HG02610 (cell line): ENCODE data around the gene LONP2.
"Not testable (repeated sequence)": the region's sequence is repeated elsewhere in the genome, so short reads cannot be mapped to it uniquely, and the experiment has no call there.

Experiments
- ATAC-seq: cut with Tn5 transposase; IDR thresholded peaks from one replicate; pipeline ENCODE4 v1.9.1; 2021; ENCODE audit warnings: mild to moderate bottlenecking, moderate library complexity; ENCODE audit not compliant: unreplicated experiment

Gene LONP2

GRCh38 chr16:48384520-48385252, 140.6 kb downstream of the LONP2 start:
- peak; percentile 56 for ATAC-seq

GRCh38 chr16:48385253-48386150, 141.4 kb downstream of the LONP2 start, which contains the start of gene SIAH1:
Gene SIAH1 (minus strand): TSS chr16:48385413. CDS start chr16:48362428, 22,985 bp downstream.
- ATAC-seq = peak; percentile 66

GRCh38 chr16:48386559-48387312, 142.6 kb downstream of the LONP2 start:
- no peak for ATAC-seq

GRCh38 chr16:48392407-48392806, 148.3 kb downstream of the LONP2 start:
- no peak for ATAC-seq

- no peak for ATAC-seq
These were observed 149.6 kb downstream of the LONP2 start for GRCh38 chr16:48393485-48394354.

- no peak for ATAC-seq
These were observed 150.2 kb downstream of the LONP2 start for GRCh38 chr16:48394355-48394703.

GRCh38 chr16:48395375-48395774, 151.3 kb downstream of the LONP2 start:
- ATAC-seq = no peak

GRCh38 chr16:48402547-48402946, 158.4 kb downstream of the LONP2 start:
- not testable (repeated sequence) for ATAC-seq

- ATAC-seq = no peak
These were observed 161.1 kb downstream of the LONP2 start for GRCh38 chr16:48405153-48405552.

- no peak for ATAC-seq
These were observed 161.8 kb downstream of the LONP2 start for GRCh38 chr16:48405907-48406306.
